SK-N-SH treated with all-trans-retinoic acid at 6 μM for 48 hours (cell line): Measurements from ENCODE around the gene MTFR1L.

Experiments used
- RARB ChIP-seq: fragments of 250-450 bp; sonication (Bioruptor Pico); IDR thresholded peaks from 2 replicates; pipeline ENCODE4 v1.8.0; 2021; ENCODE audit warnings: mild to moderate bottlenecking, moderate library complexity
- ZC3H10 ChIP-seq: fragments of 250-450 bp; sonication (Bioruptor Pico); IDR thresholded peaks from 2 replicates; pipeline ENCODE4 v1.5.1; 2021; ENCODE audit warnings: mild to moderate bottlenecking, moderate library complexity
- ZFP3 ChIP-seq: fragments of 250-450 bp; sonication (Bioruptor Pico); IDR thresholded peaks from 2 replicates; pipeline ENCODE4 v1.5.0; 2020; ENCODE audit warnings: mild to moderate bottlenecking, moderate library complexity
- ZFP30 ChIP-seq: fragments of 450-650 bp; formaldehyde crosslinking; IDR thresholded peaks from 2 replicates; pipeline ENCODE4 v1.5.0; 2022; ENCODE audit warnings: mild to moderate bottlenecking, moderate library complexity
- ZNF565 ChIP-seq: fragments of 450-650 bp; formaldehyde crosslinking; conservative IDR thresholded peaks from 2 replicates; pipeline ENCODE4 v1.5.0; 2020; ENCODE audit warnings: low read depth, mild to moderate bottlenecking, moderate library complexity
- TF ChIP-seq, protein P1 (sequence below): fragments of 250-450 bp; sonication (Bioruptor Pico); IDR thresholded peaks from 2 replicates; pipeline ENCODE4 v1.5.0; 2020; ENCODE audit warnings: mild to moderate bottlenecking, moderate library complexity

DNA sequence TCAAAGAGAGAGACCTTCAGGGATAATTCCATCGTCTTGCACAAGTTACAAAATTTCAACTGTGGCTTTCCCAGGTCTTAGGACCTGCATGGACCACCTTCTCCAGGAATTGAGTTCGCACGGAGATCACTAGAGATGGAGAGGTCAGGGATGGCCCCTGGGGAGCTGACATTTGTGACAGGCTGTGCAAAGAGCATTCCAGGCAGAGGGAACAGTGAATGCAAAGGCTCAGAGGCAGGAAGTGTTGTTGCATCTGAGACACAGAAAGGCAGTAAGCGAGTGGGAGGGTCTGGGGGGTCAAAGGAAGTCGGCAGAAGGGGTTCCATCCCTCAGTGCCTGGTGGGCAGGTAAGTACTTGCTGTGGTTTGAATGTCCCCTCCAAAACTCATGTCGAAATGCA is 29.3 kb upstream of the MTFR1L start:
- no peak for TF ChIP-seq RARB (CRISPR knock-in tag)
- TF ChIP-seq ZFP30 (CRISPR knock-in tag), result no peak
- TF ChIP-seq ZFP3 (CRISPR knock-in tag), result no peak
- TF ChIP-seq ZNF565 (CRISPR knock-in tag), result no peak
- TF ChIP-seq, protein P1, sequence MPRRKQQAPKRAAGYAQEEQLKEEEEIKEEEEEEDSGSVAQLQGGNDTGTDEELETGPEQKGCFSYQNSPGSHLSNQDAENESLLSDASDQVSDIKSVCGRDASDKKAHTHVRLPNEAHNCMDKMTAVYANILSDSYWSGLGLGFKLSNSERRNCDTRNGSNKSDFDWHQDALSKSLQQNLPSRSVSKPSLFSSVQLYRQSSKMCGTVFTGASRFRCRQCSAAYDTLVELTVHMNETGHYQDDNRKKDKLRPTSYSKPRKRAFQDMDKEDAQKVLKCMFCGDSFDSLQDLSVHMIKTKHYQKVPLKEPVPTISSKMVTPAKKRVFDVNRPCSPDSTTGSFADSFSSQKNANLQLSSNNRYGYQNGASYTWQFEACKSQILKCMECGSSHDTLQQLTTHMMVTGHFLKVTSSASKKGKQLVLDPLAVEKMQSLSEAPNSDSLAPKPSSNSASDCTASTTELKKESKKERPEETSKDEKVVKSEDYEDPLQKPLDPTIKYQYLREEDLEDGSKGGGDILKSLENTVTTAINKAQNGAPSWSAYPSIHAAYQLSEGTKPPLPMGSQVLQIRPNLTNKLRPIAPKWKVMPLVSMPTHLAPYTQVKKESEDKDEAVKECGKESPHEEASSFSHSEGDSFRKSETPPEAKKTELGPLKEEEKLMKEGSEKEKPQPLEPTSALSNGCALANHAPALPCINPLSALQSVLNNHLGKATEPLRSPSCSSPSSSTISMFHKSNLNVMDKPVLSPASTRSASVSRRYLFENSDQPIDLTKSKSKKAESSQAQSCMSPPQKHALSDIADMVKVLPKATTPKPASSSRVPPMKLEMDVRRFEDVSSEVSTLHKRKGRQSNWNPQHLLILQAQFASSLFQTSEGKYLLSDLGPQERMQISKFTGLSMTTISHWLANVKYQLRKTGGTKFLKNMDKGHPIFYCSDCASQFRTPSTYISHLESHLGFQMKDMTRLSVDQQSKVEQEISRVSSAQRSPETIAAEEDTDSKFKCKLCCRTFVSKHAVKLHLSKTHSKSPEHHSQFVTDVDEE, result no peak
- no peak for TF ChIP-seq ZC3H10 (CRISPR knock-in tag)
